ENCODE data around the gene ARHGAP36.

ARHGAP36 gene

GRCh38 chrX:131072871-131073571 lies 14.9 kb downstream of the ARHGAP36 start:
- FAIRE-seq, result no peak

- no peak for FAIRE-seq
Observed at GRCh38 chrX:131073607-131074006, 15.5 kb downstream of the ARHGAP36 start.

GRCh38 chrX:131081772-131082740 lies 23.9 kb downstream of the ARHGAP36 start:
- no peak for FAIRE-seq

- FAIRE-seq, result no peak
Observed at GRCh38 chrX:131083510-131084142, 25.5 kb downstream of the ARHGAP36 start.

- FAIRE-seq, result no peak
Observed at GRCh38 chrX:131084145-131084544, 26.0 kb downstream of the ARHGAP36 start.

- FAIRE-seq, result peak; percentile 17
Observed at GRCh38 chrX:131136776-131137175, 78.6 kb downstream of the ARHGAP36 start.

GRCh38 chrX:131139072-131139471 lies 80.9 kb downstream of the ARHGAP36 start:
- no peak for FAIRE-seq

Measured in islet of Langerhans (tissue), 1 donor.